ENCODE data around the gene SPRN.

- TF ChIP-seq, protein P1, sequence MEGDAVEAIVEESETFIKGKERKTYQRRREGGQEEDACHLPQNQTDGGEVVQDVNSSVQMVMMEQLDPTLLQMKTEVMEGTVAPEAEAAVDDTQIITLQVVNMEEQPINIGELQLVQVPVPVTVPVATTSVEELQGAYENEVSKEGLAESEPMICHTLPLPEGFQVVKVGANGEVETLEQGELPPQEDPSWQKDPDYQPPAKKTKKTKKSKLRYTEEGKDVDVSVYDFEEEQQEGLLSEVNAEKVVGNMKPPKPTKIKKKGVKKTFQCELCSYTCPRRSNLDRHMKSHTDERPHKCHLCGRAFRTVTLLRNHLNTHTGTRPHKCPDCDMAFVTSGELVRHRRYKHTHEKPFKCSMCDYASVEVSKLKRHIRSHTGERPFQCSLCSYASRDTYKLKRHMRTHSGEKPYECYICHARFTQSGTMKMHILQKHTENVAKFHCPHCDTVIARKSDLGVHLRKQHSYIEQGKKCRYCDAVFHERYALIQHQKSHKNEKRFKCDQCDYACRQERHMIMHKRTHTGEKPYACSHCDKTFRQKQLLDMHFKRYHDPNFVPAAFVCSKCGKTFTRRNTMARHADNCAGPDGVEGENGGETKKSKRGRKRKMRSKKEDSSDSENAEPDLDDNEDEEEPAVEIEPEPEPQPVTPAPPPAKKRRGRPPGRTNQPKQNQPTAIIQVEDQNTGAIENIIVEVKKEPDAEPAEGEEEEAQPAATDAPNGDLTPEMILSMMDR (IDR thresholded peaks at IDR 0.05): no peak
- no peak for TF ChIP-seq EZH2 (IDR thresholded peaks at IDR 0.05)
- no peak for TF ChIP-seq EZH2phosphoT487 (IDR thresholded peaks at IDR 0.05)
Measured at GRCh38 chr10:133474027-133474426, 49.6 kb upstream of the SPRN start.

Data from neural progenitor cell (in vitro differentiated cells).